ENCODE results near the gene TRAF1. TPM values are rescaled to one million over a fixed set of nuclear protein-coding genes. Genes with fewer than 3 reads are reported as not detected.

Gene TRAF1
- total RNA-seq, 1 experiment from 2014 or later = 1.7 TPM

GRCh38 chr9:120891245-120891883, 35.2 kb downstream of the TRAF1 start:
- TF ChIP-seq SP1 (IDR thresholded peaks at IDR 0.05; ENCODE audit: low read depth) = no peak
- TF ChIP-seq CEBPB (IDR thresholded peaks at IDR 0.05; ENCODE audit: low read depth) = no peak
- TF ChIP-seq CTCF (IDR thresholded peaks at IDR 0.05 in 2 of 3, conservative IDR thresholded peaks at IDR 0.05 in 1 of 3; ENCODE audit: borderline replicate concordance in 1 of 3, insufficient read depth in 1 of 3, low read depth in 2 of 3, low read length in 2 of 3) = no peak
- TF ChIP-seq YY1 (IDR thresholded peaks at IDR 0.05; ENCODE audit: extremely low read depth, insufficient replicate concordance, low read depth, low read length) = no peak
- TF ChIP-seq RAD21 (IDR thresholded peaks at IDR 0.05; ENCODE audit: low read depth) = no peak
- TF ChIP-seq MAX (IDR thresholded peaks at IDR 0.05) = no peak
- no peak for TF ChIP-seq SRF (IDR thresholded peaks at IDR 0.05; ENCODE audit: low read depth)
- TF ChIP-seq POLR2A (IDR thresholded peaks at IDR 0.05; ENCODE audit: borderline replicate concordance, extremely low read depth, insufficient read depth, insufficient read length) = no peak
- TF ChIP-seq ZFX (IDR thresholded peaks at IDR 0.05) = no peak
- TF ChIP-seq TCF7L2 (IDR thresholded peaks at IDR 0.05; ENCODE audit: borderline replicate concordance, extremely low read depth, insufficient read depth, insufficient read length) = no peak
- no peak for TF ChIP-seq ATF3 (IDR thresholded peaks at IDR 0.05)
- TF ChIP-seq FOSL1 (IDR thresholded peaks at IDR 0.05; ENCODE audit: low read depth) = no peak
- no peak for TF ChIP-seq CBX3 (IDR thresholded peaks at IDR 0.05; ENCODE audit: low read depth)
- TF ChIP-seq ZBTB33 (IDR thresholded peaks at IDR 0.05; ENCODE audit: extremely low read depth, insufficient replicate concordance, low read length) = no peak
- no peak for TF ChIP-seq EGR1 (IDR thresholded peaks at IDR 0.05; ENCODE audit: low read depth)
- DNase-seq (ENCODE audit: low read depth, low spot score) (no peak), ATAC-seq (no peak)
- Histone ChIP-seq H2AFZ (ENCODE audit: low read depth, low read length, poor library complexity, severe bottlenecking) (no peak overlapping the region), H3K4me2 (ENCODE audit: low read length) (no peak overlapping the region), H3K27ac (ENCODE audit: low read depth, low read length) (no peak overlapping the region), H3K9me3 (ENCODE audit: control insufficient read depth in 1 of 2, insufficient read depth in 1 of 2, low read depth in 1 of 2, low read length in 2 of 2) (no peaks in the 10 kb centered on the region), H3K27me3 (ENCODE audit: insufficient read depth, low read length) (no peaks in the 10 kb centered on the region), H3K9me2 (ENCODE audit: insufficient read depth) (no peaks in the 10 kb centered on the region), H3K79me2 (ENCODE audit: insufficient read depth, low read length) (no peaks in the 10 kb centered on the region), H3K4me1 (ENCODE audit: control insufficient read depth in 1 of 2, insufficient read depth in 2 of 2, low read length in 2 of 2) (peaks cover 0 to 6% of the 10 kb centered on the region in 2 experiments; a peak in 1 of 4 replicates), H3K4me3 (replicated peaks in 1 of 2; ENCODE audit: low read depth in 1 of 2, low read length in 2 of 2) (no peak overlapping the region), H3K9ac (ENCODE audit: low read length) (no peak overlapping the region), H4K20me1 (ENCODE audit: insufficient read depth) (no peaks in the 10 kb centered on the region), H3K36me3 (ENCODE audit: control insufficient read depth in 1 of 2, insufficient read depth in 2 of 2, low read length in 2 of 2) (no peaks in the 10 kb centered on the region)
- intact Hi-C loops (cut with micrococcal nuclease) = no loop called here
- ChIA-PET POLR2A (no interaction called here), CTCF (no interaction called here), RAD21 (ENCODE audit: low non-redundant PET in 1 of 2, low total read pairs in 2 of 2, uncharacterized antibody in 2 of 2, unreplicated experiment in 2 of 2) (no interaction called here)
- no TSS peak for BruUV-seq (replicated peaks)
